PC-3 (cell line): ENCODE measurements around the gene SLC51A. TPM values are rescaled to one million over a fixed set of nuclear protein-coding genes. Genes with fewer than 3 reads are reported as not detected.

Source experiments
- ATAC-seq: fragments of 200-7000 bp; cut with Tn5 transposase; 2 replicates; pipeline ENCODE4 v1.9.1; 2020; ENCODE audit warnings: mild to moderate bottlenecking, moderate library complexity
- BruUV-seq: library from RNA; stranded (reverse); fragments of 400-500 nt; replicated peaks from 2 replicates; lab custom pipeline; 2021; lab: Mats Ljungman, UMichigan
- CTCF ChIA-PET: fragments of 300-600 bp; sonication (Branson Sonifier 250); formaldehyde crosslinking; loops from one replicate; lab custom pipeline; 2022; ENCODE audit warnings: antibody characterized with exemption; lab: Charles Lee
- POLR2A ChIA-PET: fragments of 300-600 bp; sonication (Branson Sonifier 250); formaldehyde crosslinking; loops from one replicate; lab custom pipeline; 2022; ENCODE audit warnings: antibody characterized with exemption; ENCODE audit not compliant: unreplicated experiment; lab: Charles Lee
- DNase-seq: peaks from one replicate; pipeline ENCODE4 v3.0.0-alpha.2; 2015
- H2AFZ ChIP-seq: fragments of 300-600 bp; sonication (generic); 2 replicates; pipeline ENCODE4 v1.6.0; 2016; ENCODE audit warnings: antibody characterized with exemption, low read length
- H3F3A ChIP-seq: fragments of 300-600 bp; sonication (generic); one replicate; pipeline ENCODE4 v1.6.0; 2017; ENCODE audit warnings: antibody characterized with exemption, low read length, control low read depth, mild to moderate bottlenecking; ENCODE audit not compliant: unreplicated experiment
- H3K27ac ChIP-seq: fragments of 300-600 bp; sonication (generic); 2 replicates; pipeline ENCODE4 v1.5.1; 2016; ENCODE audit warnings: mild to moderate bottlenecking, low read length
- H3K27me3 ChIP-seq: fragments of 300-600 bp; sonication (generic); 2 replicates; pipeline ENCODE4 v1.6.1; 2016; ENCODE audit warnings: low read length, mixed read lengths
- H3K36me3 ChIP-seq: fragments of 300-600 bp; sonication (generic); 2 replicates; pipeline ENCODE4 v1.6.1; 2016; ENCODE audit warnings: low read depth, mixed run types, low read length, mixed read lengths
- H3K4me1 ChIP-seq: fragments of 300-600 bp; sonication (generic); 2 replicates; pipeline ENCODE4 v1.5.1; 2016; ENCODE audit warnings: low read length; ENCODE audit not compliant: insufficient read depth
- H3K4me2 ChIP-seq: fragments of 300-600 bp; sonication (generic); 2 replicates; pipeline ENCODE4 v1.6.0; 2016; ENCODE audit warnings: low read length
- H3K4me3 ChIP-seq: fragments of 300-600 bp; sonication (generic); 2 replicates; pipeline ENCODE4 v1.5.1; 2016; ENCODE audit warnings: mild to moderate bottlenecking, low read length, mixed read lengths
- H3K79me2 ChIP-seq: fragments of 300-600 bp; sonication (generic); 2 replicates; pipeline ENCODE4 v1.6.1; 2017; ENCODE audit warnings: low read length, mixed read lengths
- H3K9ac ChIP-seq: fragments of 300-600 bp; sonication (generic); 2 replicates; pipeline ENCODE4 v1.6.0; 2016; ENCODE audit warnings: mild to moderate bottlenecking, low read length
- H3K9me2 ChIP-seq: fragments of 300-600 bp; sonication (generic); replicated peaks from 2 replicates; pipeline ENCODE4 v1.6.1; 2016; ENCODE audit warnings: mixed run types, low read length, mixed read lengths
- H3K9me3 ChIP-seq: fragments of 300-600 bp; sonication (generic); 2 replicates; pipeline ENCODE4 v1.6.1; 2016; ENCODE audit warnings: low read length, mixed read lengths
- H4K20me1 ChIP-seq: fragments of 300-600 bp; sonication (generic); 2 replicates; pipeline ENCODE4 v1.6.1; 2016; ENCODE audit warnings: low read length, mixed read lengths
- CTCF ChIP-seq: fragments of 300-600 bp; sonication (generic); conservative IDR thresholded peaks from 2 replicates; pipeline ENCODE4 v1.5.1; 2017; ENCODE audit warnings: antibody characterized with exemption, low read depth, mild to moderate bottlenecking, low read length
- EZH2 ChIP-seq: fragments of 300-600 bp; sonication (generic); IDR thresholded peaks from one replicate; pipeline ENCODE4 v1.6.1; 2017; ENCODE audit warnings: antibody characterized with exemption, mild to moderate bottlenecking, low read length; ENCODE audit not compliant: unreplicated experiment
- EZH2phosphoT487 ChIP-seq: fragments of 300-600 bp; sonication (generic); IDR thresholded peaks from 2 replicates; pipeline ENCODE4 v1.6.1; 2018; ENCODE audit warnings: mild to moderate bottlenecking, antibody characterized with exemption, low read length, borderline replicate concordance
- intact Hi-C: fragments of 100-400 bp; cut with micrococcal nuclease; formaldehyde crosslinking; loops from 2 replicates; pipeline ENCODE4 v1.9.0; 2023
- total RNA-seq: library from RNA; depleted of rRNA; stranded (reverse); fragments of >200 nt; gene quantifications from 2 replicates; pipeline ENCODE4 v1.2.3, GENCODE V29; 2014

SLC51A gene
- total RNA-seq, 1 experiment from 2014 or later, result 9.7 TPM

GRCh38 chr3:196195664-196196265 lies 20.6 kb upstream of the SLC51A start:
- H3K9me2 ChIP-seq, result no peaks in the 10 kb centered on the region
- CTCF ChIA-PET, result interaction anchor here (0.6 kb wide), 1 partner anchor 123 kb away, joined by 3 read pairs; no protein-coding TSS in a partner anchor
- H3K79me2 ChIP-seq, result no peaks in the 10 kb centered on the region
- H2AFZ ChIP-seq, result no peak overlapping the region
- no peak overlapping the region for H3K27ac ChIP-seq
- no peak overlapping the region for H3K9ac ChIP-seq
- H3K9me3 ChIP-seq, result no peaks in the 10 kb centered on the region
- no peaks in the 10 kb centered on the region for H3K4me1 ChIP-seq
- POLR2A ChIA-PET, result no interaction called here
- H4K20me1 ChIP-seq, result no peaks in the 10 kb centered on the region
- DNase-seq, result no peak
- no peak overlapping the region for H3K4me3 ChIP-seq
- no peak overlapping the region for H3K4me2 ChIP-seq
- BruUV-seq, result no TSS peak
- H3F3A ChIP-seq, result no peaks in the 10 kb centered on the region
- no peaks in the 10 kb centered on the region for H3K27me3 ChIP-seq
- no peaks in the 10 kb centered on the region for H3K36me3 ChIP-seq
- intact Hi-C loops, result loop anchor here (1.0 to 5.0 kb wide), 2 partner anchors 122 to 173 kb away; no protein-coding TSS in a partner anchor
- no peak for ATAC-seq
- TF ChIP-seq EZH2 (no peak), EZH2phosphoT487 (no peak), CTCF (no peak)

GRCh38 chr3:196197524-196197923 lies 18.8 kb upstream of the SLC51A start:
- intact Hi-C loops, result loop anchor here (5.0 kb wide), 1 partner anchor 175 kb away; no protein-coding TSS in a partner anchor
- DNase-seq, result no peak

GRCh38 chr3:196198081-196198675 lies 18.2 kb upstream of the SLC51A start:
- Histone ChIP-seq H4K20me1 (no peaks in the 10 kb centered on the region), H3K27ac (no peak overlapping the region), H3K4me1 (no peaks in the 10 kb centered on the region), H3K27me3 (no peaks in the 10 kb centered on the region), H3K4me3 (no peak overlapping the region), H3F3A (no peaks in the 10 kb centered on the region), H3K9me3 (no peaks in the 10 kb centered on the region), H3K9ac (no peak overlapping the region), H3K9me2 (no peaks in the 10 kb centered on the region), H3K4me2 (no peak overlapping the region), H2AFZ (no peak overlapping the region), H3K79me2 (no peaks in the 10 kb centered on the region), H3K36me3 (no peaks in the 10 kb centered on the region)
- TF ChIP-seq EZH2phosphoT487 (no peak), EZH2 (no peak), CTCF (no peak)
- no TSS peak for BruUV-seq
- no peak for DNase-seq
- ChIA-PET POLR2A (no interaction called here), CTCF (no interaction called here)
- ATAC-seq, result no peak
- intact Hi-C loops, result loop anchor here (5.0 kb wide), 1 partner anchor 176 kb away; no protein-coding TSS in a partner anchor

More at GRCh38 chr3:196197524-196197923, 18.8 kb upstream of the SLC51A start:
- CTCF ChIA-PET, result no interaction called here
- Histone ChIP-seq H3K4me3 (no peak overlapping the region), H3K79me2 (no peaks in the 10 kb centered on the region), H3K9me3 (no peaks in the 10 kb centered on the region), H3K4me1 (no peaks in the 10 kb centered on the region), H4K20me1 (no peaks in the 10 kb centered on the region), H3K27ac (no peak overlapping the region), H3K9ac (no peak overlapping the region), H3K27me3 (no peaks in the 10 kb centered on the region), H2AFZ (no peak overlapping the region), H3K4me2 (no peak overlapping the region), H3K9me2 (no peaks in the 10 kb centered on the region), H3F3A (no peaks in the 10 kb centered on the region), H3K36me3 (no peaks in the 10 kb centered on the region)
- ATAC-seq, result no peak
- BruUV-seq, result no TSS peak
- POLR2A ChIA-PET, result no interaction called here
- no peak for TF ChIP-seq EZH2phosphoT487
